Neuronal stem cell (in vitro differentiated cells): Measurements from ENCODE around the gene RAB37.

Source experiments
- DNase-seq: peaks from one replicate; pipeline ENCODE4 v3.0.0-alpha.2; 2013; ENCODE audit warnings: low spot score
- H2AFZ ChIP-seq: one replicate; pipeline ENCODE4 v1.6.1; 2013; ENCODE audit warnings: mild to moderate bottlenecking, low read length, inconsistent platforms
- H2AK5ac ChIP-seq: 2 replicates; pipeline ENCODE4 v1.6.1; 2013; ENCODE audit warnings: low read depth, mild to moderate bottlenecking, inconsistent platforms, low read length, moderate library complexity, mixed read lengths
- H2BK120ac ChIP-seq: 2 replicates; pipeline ENCODE4 v1.6.1; 2013; ENCODE audit warnings: low read depth, mild to moderate bottlenecking, inconsistent platforms, low read length, moderate library complexity, mixed read lengths
- H2BK12ac ChIP-seq: one replicate; pipeline ENCODE4 v1.6.1; 2013; ENCODE audit warnings: low read length, inconsistent platforms
- H2BK15ac ChIP-seq: 2 replicates; pipeline ENCODE4 v1.6.1; 2013; ENCODE audit warnings: mild to moderate bottlenecking, low read length, inconsistent platforms, mixed read lengths
- H2BK5ac ChIP-seq: one replicate; pipeline ENCODE4 v1.6.1; 2013; ENCODE audit warnings: inconsistent platforms, mild to moderate bottlenecking, low read length, moderate library complexity
- H3K14ac ChIP-seq: one replicate; pipeline ENCODE4 v1.6.1; 2013; ENCODE audit warnings: low read length, inconsistent platforms
- H3K18ac ChIP-seq: 2 replicates; pipeline ENCODE4 v1.6.1; 2013; ENCODE audit warnings: low read length, inconsistent platforms
- H3K23ac ChIP-seq: 2 replicates; pipeline ENCODE4 v1.6.1; 2013; ENCODE audit warnings: low read depth, mild to moderate bottlenecking, mixed read lengths, low read length, inconsistent platforms; ENCODE audit not compliant: poor library complexity
- H3K27ac ChIP-seq: replicated peaks from 3 replicates; pipeline ENCODE4 v1.5.1; 2013; ENCODE audit warnings: low read length, inconsistent platforms
- H3K27me3 ChIP-seq, 3 experiments: 2 replicates each; pipeline ENCODE4 v1.6.1; 2013; ENCODE audit warnings: low read length in 3 of 3, mild to moderate bottlenecking in 2 of 3, inconsistent platforms in 1 of 3, low read depth in 1 of 3, mixed read lengths in 1 of 3, moderate library complexity in 1 of 3; ENCODE audit not compliant: control insufficient read depth in 3 of 3, insufficient read depth in 3 of 3
- H3K36me3 ChIP-seq, 2 donors: replicated peaks in 1 of 2; 2 replicates each; pipeline ENCODE4 v1.6.1; 2013; ENCODE audit warnings: low read length in 2 of 2; ENCODE audit not compliant: control insufficient read depth in 2 of 2, insufficient read depth in 2 of 2
- H3K4ac ChIP-seq: 2 replicates; pipeline ENCODE4 v1.6.1; 2013; ENCODE audit warnings: inconsistent platforms, mild to moderate bottlenecking, low read length, moderate library complexity
- H3K4me1 ChIP-seq, 2 donors: 1 replicate in 1 of 2; 2 replicates in 1 of 2; pipeline ENCODE4 v1.6.1; 2013; ENCODE audit warnings: low read length in 2 of 2, low read depth in 1 of 2; ENCODE audit not compliant: control insufficient read depth in 2 of 2, insufficient read depth in 1 of 2
- H3K4me2 ChIP-seq: one replicate; pipeline ENCODE4 v1.6.1; 2013; ENCODE audit warnings: mild to moderate bottlenecking, low read length, inconsistent platforms; ENCODE audit not compliant: insufficient read depth, poor library complexity, severe bottlenecking
- H3K4me3 ChIP-seq, 2 donors: 2 replicates each; pipeline ENCODE4 v1.5.1; 2013; ENCODE audit warnings: low read length in 2 of 2, mild to moderate bottlenecking in 2 of 2, inconsistent platforms in 1 of 2, moderate library complexity in 1 of 2
- H3K79me1 ChIP-seq: one replicate; pipeline ENCODE4 v1.6.1; 2013; ENCODE audit warnings: low read depth, mild to moderate bottlenecking, inconsistent platforms, low read length, moderate library complexity
- H3K9ac ChIP-seq: one replicate; pipeline ENCODE4 v1.6.1; 2013; ENCODE audit warnings: mild to moderate bottlenecking, low read depth, low read length, inconsistent platforms; ENCODE audit not compliant: poor library complexity
- H3K9me3 ChIP-seq, 2 donors: replicated peaks in 1 of 2; 2 replicates each; pipeline versions ENCODE3 to v1.6.1; 2013; ENCODE audit warnings: low read length in 2 of 2, mild to moderate bottlenecking in 2 of 2, inconsistent platforms in 1 of 2, low read depth in 1 of 2, mixed read lengths in 1 of 2, moderate library complexity in 1 of 2; ENCODE audit not compliant: control insufficient read depth in 2 of 2, insufficient read depth in 1 of 2
- H4K8ac ChIP-seq: one replicate; pipeline ENCODE4 v1.6.1; 2013; ENCODE audit warnings: low read depth, mild to moderate bottlenecking, inconsistent platforms, low read length, moderate library complexity
- H4K91ac ChIP-seq: one replicate; pipeline ENCODE4 v1.6.1; 2013; ENCODE audit warnings: low read length, low read depth, mild to moderate bottlenecking, inconsistent platforms; ENCODE audit not compliant: poor library complexity
- WGBS, 2 donors: extraction: QIAGEN DNeasy Blood & Tissue Kit; methylation state at CpG; one replicate each; pipeline ENCODE4 v1.1.7; 2013; ENCODE audit warnings: missing lambda C conversion rate in 2 of 2, mixed read lengths in 1 of 2; ENCODE audit not compliant: insufficient read length in 2 of 2, insufficient replicate concordance in 1 of 2; ENCODE audit errors: extremely low coverage in 2 of 2; 5-methylcytosine and 5-hydroxymethylcytosine counted together

RAB37 gene

GRCh38 chr17:74757931-74758847 is 21.1 kb downstream of the RAB37 start:
- peak overlapping the region; percentile 67 for H2BK5ac ChIP-seq
- H3K23ac ChIP-seq, result no peak overlapping the region
- H3K4me2 ChIP-seq, result no peak overlapping the region
- H3K9ac ChIP-seq, result no peak overlapping the region
- no peak overlapping the region for H2AFZ ChIP-seq
- peaks cover 33 to 47% of the 10 kb centered on the region in 2 donors for H3K4me1 ChIP-seq
- H2BK12ac ChIP-seq, result peak overlapping the region; percentile 43
- no peak overlapping the region for H3K27ac ChIP-seq
- peaks cover 2 to 9% of the 10 kb centered on the region in 2 donors for H3K36me3 ChIP-seq
- H4K8ac ChIP-seq, result no peak overlapping the region
- H4K91ac ChIP-seq, result no peak overlapping the region
- no peak overlapping the region for H3K14ac ChIP-seq
- no CpG with 5 or more reads among the region's 26 CpGs for WGBS, 2 donors
- H3K4me3 ChIP-seq, result no peak overlapping the region
- no peak for DNase-seq
- no peak overlapping the region for H3K4ac ChIP-seq
- H3K79me1 ChIP-seq, result peaks cover 23% of the 10 kb centered on the region
- H3K18ac ChIP-seq, result peak overlapping the region; percentile 6
- no peaks in the 10 kb centered on the region for H3K27me3 ChIP-seq
- H2AK5ac ChIP-seq, result peak overlapping the region; percentile 71
- H2BK15ac ChIP-seq, result peak overlapping the region; percentile 66
- no peaks in the 10 kb centered on the region for H3K9me3 ChIP-seq
- H2BK120ac ChIP-seq, result no peak overlapping the region

- peaks cover 39 to 53% of the 10 kb centered on the region in 2 donors for H3K4me1 ChIP-seq
- no peak for DNase-seq
- no CpG with 5 or more reads among the region's 2 CpGs for WGBS, 2 donors
These were observed 21.8 kb downstream of the RAB37 start for GRCh38 chr17:74758848-74759168.

GRCh38 chr17:74759243-74759801 is 22.3 kb downstream of the RAB37 start:
- Histone ChIP-seq H3K36me3 (peaks cover 2 to 8% of the 10 kb centered on the region in 2 donors), H3K4me3 (no peak overlapping the region), H3K18ac (peak overlapping the region; percentile 93), H2AK5ac (peak overlapping the region; percentile 71), H3K79me1 (peaks cover 25% of the 10 kb centered on the region), H3K4ac (peak overlapping the region; percentile 78), H3K9me3 (no peaks in the 10 kb centered on the region), H2BK5ac (peak overlapping the region; percentile 67), H2AFZ (no peak overlapping the region), H3K4me1 (peaks cover 43 to 57% of the 10 kb centered on the region in 2 donors), H3K9ac (peak overlapping the region; percentile 45), H3K23ac (peak overlapping the region; percentile 80), H2BK120ac (peak overlapping the region; percentile 42), H3K27ac (peak overlapping the region; percentile 86), H3K27me3 (no peaks in the 10 kb centered on the region), H4K8ac (no peak overlapping the region), H2BK12ac (peak overlapping the region; percentile 80), H4K91ac (peak overlapping the region; percentile 87), H3K4me2 (peak overlapping the region; percentile 43), H3K14ac (no peak overlapping the region), H2BK15ac (peak overlapping the region; percentile 66)
- no peak for DNase-seq
- no CpG with 5 or more reads among the region's 9 CpGs for WGBS, 2 donors

More at GRCh38 chr17:74758848-74759168, 21.8 kb downstream of the RAB37 start:
- Histone ChIP-seq H2AK5ac (peak overlapping the region; percentile 71), H4K8ac (no peak overlapping the region), H2BK120ac (no peak overlapping the region), H3K4me2 (no peak overlapping the region), H3K18ac (peak overlapping the region; percentile 70), H3K27me3 (no peaks in the 10 kb centered on the region), H3K4ac (no peak overlapping the region), H2BK12ac (no peak overlapping the region), H3K9ac (no peak overlapping the region), H2AFZ (no peak overlapping the region), H3K36me3 (peaks cover 2 to 8% of the 10 kb centered on the region in 2 donors), H3K9me3 (no peaks in the 10 kb centered on the region), H3K79me1 (peaks cover 25% of the 10 kb centered on the region), H3K14ac (no peak overlapping the region), H4K91ac (no peak overlapping the region), H3K23ac (peak overlapping the region; percentile 80), H3K4me3 (no peak overlapping the region), H2BK5ac (peak overlapping the region; percentile 67), H3K27ac (no peak overlapping the region), H2BK15ac (peak overlapping the region; percentile 66)

- peaks cover 24% of the 10 kb centered on the region for H3K79me1 ChIP-seq
- H2BK12ac ChIP-seq, result no peak overlapping the region
- no peak overlapping the region for H3K4me3 ChIP-seq
- H3K36me3 ChIP-seq, result peaks cover 2 to 8% of the 10 kb centered on the region in 2 donors
- H2AK5ac ChIP-seq, result peak overlapping the region; percentile 71
- no peak overlapping the region for H4K8ac ChIP-seq
- H2AFZ ChIP-seq, result no peak overlapping the region
- H2BK120ac ChIP-seq, result peak overlapping the region; percentile 42
- no CpG with 5 or more reads among the region's 10 CpGs for WGBS, 2 donors
- H3K4ac ChIP-seq, result no peak overlapping the region
- H3K27ac ChIP-seq, result peak overlapping the region; percentile 86
- H3K9ac ChIP-seq, result peak overlapping the region; percentile 45
- H3K18ac ChIP-seq, result peak overlapping the region; percentile 93
- H2BK5ac ChIP-seq, result peak overlapping the region; percentile 67
- no peaks in the 10 kb centered on the region for H3K27me3 ChIP-seq
- H3K14ac ChIP-seq, result no peak overlapping the region
- peak overlapping the region; percentile 43 for H3K4me2 ChIP-seq
- no peak for DNase-seq
- H4K91ac ChIP-seq, result peak overlapping the region; percentile 87
- H2BK15ac ChIP-seq, result peak overlapping the region; percentile 66
- H3K23ac ChIP-seq, result peak overlapping the region; percentile 3
- H3K4me1 ChIP-seq, result peaks cover 49 to 63% of the 10 kb centered on the region in 2 donors
- H3K9me3 ChIP-seq, result no peaks in the 10 kb centered on the region
These were observed 22.9 kb downstream of the RAB37 start for GRCh38 chr17:74759941-74760340.
